Activated T-helper 2 cell treated with anti-CD3 and anti-CD28 coated beads, Interferon-gamma antibody, Interleukin-2, Interleukin-4, amounts not matched to agents 10 μg/mL and 5 μg/mL and 100 μg/mL, durations not matched to agents 14 hours and 24 hours and 36 hours (primary cell): ENCODE results near the gene PBX2. TPM values are rescaled to one million over a fixed set of nuclear protein-coding genes. Genes with fewer than 3 reads are reported as not detected.
"Not testable (repeated sequence)": the region's sequence is repeated elsewhere in the genome, so short reads cannot be mapped to it uniquely, and the experiment has no call there.

Source experiments
- DNase-seq: peaks from one replicate; pipeline ENCODE4 v3.0.0; 2021; ENCODE audit warnings: low spot score
- H3K27ac Mint-ChIP-seq: one replicate; pipeline ENCODE4 v1.8.0; 2021; ENCODE audit warnings: mixed read lengths
- H3K27me3 Mint-ChIP-seq: one replicate; pipeline ENCODE4 v1.8.0; 2021; ENCODE audit warnings: low read depth, mixed read lengths
- H3K36me3 Mint-ChIP-seq: one replicate; pipeline ENCODE4 v1.8.0; 2021; ENCODE audit warnings: low read depth, mixed read lengths
- H3K4me1 Mint-ChIP-seq: one replicate; pipeline ENCODE4 v1.8.0; 2021; ENCODE audit warnings: low read depth, mixed read lengths
- H3K4me3 Mint-ChIP-seq: one replicate; pipeline ENCODE4 v1.8.0; 2021; ENCODE audit warnings: low read depth, mild to moderate bottlenecking, moderate library complexity, mixed read lengths
- H3K9me3 Mint-ChIP-seq: one replicate; pipeline ENCODE4 v1.8.0; 2021; ENCODE audit warnings: mixed read lengths
- intact Hi-C: fragments of 100-400 bp; cut with micrococcal nuclease; formaldehyde crosslinking; loops from one replicate; pipeline ENCODE4 v1.15.1; 2023
- total RNA-seq: library from RNA; stranded (reverse); gene quantifications from 2 replicates; pipeline ENCODE4 v1.2.3, GENCODE V29; 2022

PBX2 gene
- total RNA-seq, 1 donor from 2014 or later, result 85.2 TPM

GRCh38 chr6:32146287-32146686, 43.7 kb downstream of the PBX2 start:
- Mint-ChIP-seq H3K9me3 (no peaks in the 10 kb centered on the region), H3K27ac (no peak overlapping the region), H3K27me3 (peaks cover 48% of the 10 kb centered on the region), H3K4me3 (no peak overlapping the region), H3K4me1 (peaks cover 13% of the 10 kb centered on the region), H3K36me3 (no peaks in the 10 kb centered on the region)
- no peak for DNase-seq
- intact Hi-C loops, result no loop called here

- H3K9me3 Mint-ChIP-seq, H3K27ac Mint-ChIP-seq, DNase-seq, intact Hi-C loops, H3K36me3 Mint-ChIP-seq, H3K4me3 Mint-ChIP-seq: not testable (repeated sequence)
- peaks cover 40% of the 10 kb centered on the region for H3K27me3 Mint-ChIP-seq
- peaks cover 10% of the 10 kb centered on the region for H3K4me1 Mint-ChIP-seq
Observed at GRCh38 chr6:32144238-32144637, 45.8 kb downstream of the PBX2 start.

DNA sequence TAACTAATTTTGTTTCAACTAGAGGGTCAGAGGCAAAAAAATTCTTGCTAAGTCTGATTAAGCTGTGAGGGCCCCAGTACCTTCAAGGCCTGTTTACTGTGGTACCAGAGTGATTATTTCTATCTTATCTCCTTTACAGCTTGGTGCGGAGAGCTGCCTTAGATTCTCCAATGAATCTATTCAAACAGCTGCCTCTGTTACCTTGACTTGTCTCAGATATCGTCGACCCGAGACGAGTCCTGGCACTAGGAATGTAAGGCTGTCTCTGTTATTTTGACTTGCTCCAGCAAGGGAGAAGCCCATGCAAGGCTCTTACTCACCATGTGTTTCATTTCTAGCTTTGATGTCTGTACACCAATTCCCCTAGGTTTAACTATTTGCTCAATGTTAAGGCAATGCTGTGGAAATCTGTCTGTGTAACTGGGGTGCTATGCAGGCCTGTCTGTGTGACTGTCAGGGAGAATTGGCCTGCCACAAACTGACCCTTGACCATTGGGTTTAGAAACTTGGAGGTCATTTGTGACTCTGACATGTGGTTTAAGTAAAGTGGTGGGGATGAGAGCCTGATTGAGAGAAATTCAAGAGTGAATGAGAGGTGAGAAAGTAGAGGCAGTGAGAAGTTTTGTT, 49.5 kb downstream of the PBX2 start:
- Mint-ChIP-seq H3K4me3 (no peak overlapping the region), H3K27ac (no peak overlapping the region), H3K27me3 (peaks cover 10% of the 10 kb centered on the region), H3K9me3 (no peaks in the 10 kb centered on the region), H3K36me3 (no peaks in the 10 kb centered on the region), H3K4me1 (no peaks in the 10 kb centered on the region)
- intact Hi-C loops, result no loop called here
- DNase-seq, result no peak

DNA sequence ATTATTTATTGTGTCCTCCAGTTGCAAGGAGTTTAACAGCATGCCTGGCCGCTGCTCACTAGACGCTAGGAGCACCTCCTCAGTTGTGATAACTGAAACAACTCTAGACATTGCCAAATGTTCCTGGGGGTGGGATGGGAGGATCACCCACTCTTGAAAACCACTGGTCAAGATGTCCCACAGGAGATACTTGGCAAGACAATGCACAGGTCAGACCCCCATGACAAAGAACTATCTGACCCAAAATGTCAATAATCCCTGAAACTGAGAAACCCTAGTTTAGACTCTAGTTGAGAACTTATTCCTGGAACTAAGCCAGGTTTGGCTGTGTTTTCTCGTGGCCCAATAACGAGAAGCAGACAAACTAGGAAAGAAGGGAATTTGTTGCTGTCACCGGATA, 50.4 kb downstream of the PBX2 start:
- Mint-ChIP-seq H3K27ac (no peak overlapping the region), H3K36me3 (no peaks in the 10 kb centered on the region), H3K27me3 (peaks cover 13% of the 10 kb centered on the region), H3K9me3 (no peaks in the 10 kb centered on the region), H3K4me1 (no peaks in the 10 kb centered on the region), H3K4me3 (no peak overlapping the region)
- intact Hi-C loops, result no loop called here
- no peak for DNase-seq

DNA sequence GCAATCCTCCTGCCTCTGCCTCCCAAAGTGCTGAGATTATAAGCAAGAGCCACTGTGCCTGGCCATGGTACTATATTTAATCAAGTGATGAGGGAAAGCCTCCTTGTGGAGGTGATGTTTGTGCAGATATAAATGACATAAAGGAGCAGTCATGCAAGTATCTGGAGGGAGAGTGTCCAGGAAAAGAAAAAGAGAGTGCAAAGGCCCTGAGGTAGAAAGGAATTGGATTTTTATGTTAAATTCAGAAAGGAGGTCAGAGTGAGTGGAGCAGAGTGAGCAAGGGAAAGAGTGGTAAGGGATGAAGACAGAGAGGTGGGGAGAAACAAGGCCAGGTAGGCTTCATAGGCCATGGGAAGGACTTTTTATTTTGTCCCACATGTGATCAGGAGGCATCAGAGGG, 52.5 kb downstream of the PBX2 start:
- Mint-ChIP-seq H3K9me3 (no peaks in the 10 kb centered on the region), H3K4me1 (no peaks in the 10 kb centered on the region)
- intact Hi-C loops, result no loop called here

More for the DNA sequence above, 52.5 kb downstream of the PBX2 start:
- Mint-ChIP-seq H3K27ac (no peak overlapping the region), H3K36me3 (no peaks in the 10 kb centered on the region), H3K27me3 (peaks cover 15% of the 10 kb centered on the region), H3K4me3 (no peak overlapping the region)
- DNase-seq, result no peak

Other genes starting within 250 kb of the PBX2 start
- gene CFB, start 244.1 kb downstream of the PBX2 start, total RNA-seq, result 0.16 TPM in 1 of 2 replicates, not detected in the other
- 81.2 and 82.0 TPM in 2 replicates for gene NELFE, start 231.2 kb downstream of the PBX2 start, total RNA-seq
- gene SKIC2, start 231.0 kb downstream of the PBX2 start, total RNA-seq, result 93.7 and 99.5 TPM in 2 replicates
- 15.7 and 16.6 TPM in 2 replicates for gene DXO, start 218.1 kb downstream of the PBX2 start, total RNA-seq
- 2.6 and 3.1 TPM in 2 replicates for gene C4A, start 208.1 kb downstream of the PBX2 start, total RNA-seq
- gene C4B, start 175.4 kb downstream of the PBX2 start, total RNA-seq, result 2.9 and 4.2 TPM in 2 replicates
- gene CYP21A2, start 151.8 kb downstream of the PBX2 start, total RNA-seq, result 0.25 and 0.39 TPM in 2 replicates
- gene TNXB, start 80.9 kb downstream of the PBX2 start, total RNA-seq, result 4.3 and 5.0 TPM in 2 replicates
- gene ATF6B, start 62.0 kb downstream of the PBX2 start, total RNA-seq, result 86.9 and 91.2 TPM in 2 replicates
- 5.0 and 5.8 TPM in 2 replicates for gene FKBPL, start 59.9 kb downstream of the PBX2 start, total RNA-seq
- 0.27 TPM in 1 of 2 replicates, not detected in the other for gene PRRT1, start 38.3 kb downstream of the PBX2 start, total RNA-seq
- 11.5 and 12.7 TPM in 2 replicates for gene PPT2, start 36.1 kb downstream of the PBX2 start, total RNA-seq
- gene EGFL8, start 25.6 kb downstream of the PBX2 start, total RNA-seq, result 9.5 and 11.5 TPM in 2 replicates
- gene AGPAT1, start 14.1 kb downstream of the PBX2 start, total RNA-seq, result 32.0 and 32.9 TPM in 2 replicates
- 61.9 and 63.8 TPM in 2 replicates for gene RNF5, start 11.8 kb downstream of the PBX2 start, total RNA-seq
- 18.5 and 20.9 TPM in 2 replicates for gene AGER, start 5.9 kb downstream of the PBX2 start, total RNA-seq
- gene GPSM3, start 2.4 kb upstream of the PBX2 start, total RNA-seq, result 84.2 and 90.7 TPM in 2 replicates
- 0.48 and 0.52 TPM in 2 replicates for gene NOTCH4, start 33.9 kb upstream of the PBX2 start, total RNA-seq
- gene TSBP1, start 181.7 kb upstream of the PBX2 start, total RNA-seq, result not detected in 2 replicates
- not detected in 2 replicates for gene BTNL2, start 217.0 kb upstream of the PBX2 start, total RNA-seq
- 20.8 and 23.7 TPM in 2 replicates for gene HLA-DRA, start 249.7 kb upstream of the PBX2 start, total RNA-seq